NCI-H1092 (cell line): ENCODE measurements around the gene ACACA.

Source experiments
- DNase-seq: peaks from one replicate; lab custom pipeline; 2025; lab: John Stamatoyannopoulos, UW

ACACA gene

DNA sequence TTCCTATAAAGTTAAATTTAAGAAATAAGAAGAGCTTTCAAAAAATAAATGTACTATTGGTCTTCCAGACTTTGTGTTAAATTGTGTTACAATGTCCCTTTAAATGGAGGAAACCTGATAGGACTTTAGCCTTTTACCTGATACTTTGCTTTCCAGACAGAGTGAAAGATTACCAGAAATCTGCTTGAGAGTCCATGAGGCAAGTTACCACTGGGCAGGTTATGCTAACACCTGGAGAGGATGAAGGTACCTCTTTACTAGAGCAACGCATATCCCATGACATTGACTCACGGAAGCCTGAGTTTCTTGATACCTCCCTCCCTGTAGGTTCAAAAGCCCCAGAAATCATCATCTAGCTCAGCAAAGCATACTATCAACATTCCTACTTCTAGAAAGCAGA, 174.7 kb downstream of the ACACA start:
- no peak for DNase-seq

DNA sequence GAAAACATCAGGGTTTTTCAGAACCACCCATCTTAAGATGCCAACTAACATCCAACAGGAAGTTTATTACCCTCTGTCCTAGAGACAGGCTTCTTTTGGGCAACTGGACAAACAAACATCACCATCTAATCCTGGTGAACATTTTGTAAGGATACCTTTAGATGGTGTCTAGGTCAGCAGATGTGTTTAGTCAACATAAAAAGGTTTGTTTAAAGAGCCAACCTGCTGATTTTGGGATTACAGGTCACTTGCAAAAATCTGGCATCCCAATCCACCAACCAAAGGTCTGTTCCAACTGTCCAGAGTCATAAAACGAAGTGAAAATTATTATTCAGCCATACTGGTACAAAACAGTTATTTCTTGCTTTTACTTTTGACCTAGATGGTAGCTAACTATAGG, 176.0 kb downstream of the ACACA start:
- no peak for DNase-seq

DNA sequence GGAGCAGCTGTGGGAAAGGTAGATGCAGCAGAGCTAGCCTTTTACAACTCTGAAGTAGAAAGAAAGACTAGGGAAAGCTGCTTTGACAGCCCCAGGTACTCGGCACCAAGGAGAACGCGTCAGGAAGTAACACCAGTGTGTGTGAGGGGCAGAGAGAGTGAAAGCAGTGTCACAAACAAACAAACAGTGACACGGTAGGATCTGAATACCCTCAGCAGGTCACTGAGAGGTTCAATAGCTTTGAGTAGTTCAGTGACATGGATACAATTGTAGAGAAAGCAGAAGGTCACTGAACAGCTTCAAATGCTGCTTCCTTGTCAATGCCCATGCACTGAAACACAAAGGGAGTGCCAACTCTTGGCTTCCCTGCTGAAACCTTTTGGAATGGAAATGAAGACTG, 181.2 kb downstream of the ACACA start:
- DNase-seq, result no peak

DNA sequence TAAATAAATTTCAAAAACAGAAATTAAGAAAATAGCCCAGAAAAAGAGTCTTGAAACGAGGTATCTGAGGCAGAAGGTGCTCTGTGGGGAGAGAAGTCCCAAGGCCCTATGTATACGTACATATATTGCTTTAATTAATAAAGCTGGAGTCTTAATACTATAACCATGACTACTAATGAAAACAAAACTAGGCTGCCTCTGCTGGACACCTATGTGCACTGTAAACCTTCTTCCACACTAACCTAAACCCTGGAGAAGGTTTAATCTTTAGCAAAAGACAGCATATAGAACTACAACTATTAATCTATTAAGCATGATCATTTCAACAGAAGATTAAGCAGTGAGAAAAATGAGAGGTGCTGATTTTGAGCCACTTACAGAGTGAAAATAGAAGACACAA, 184.8 kb downstream of the ACACA start:
- no peak for DNase-seq

- DNase-seq, result no peak
Observed at GRCh38 chr17:37220607-37220953, 186.1 kb downstream of the ACACA start.

GRCh38 chr17:37219876-37220606, 186.6 kb downstream of the ACACA start:
- DNase-seq, result no peak

- DNase-seq, result no peak
Observed at GRCh38 chr17:37218849-37219248, 187.8 kb downstream of the ACACA start.

DNA sequence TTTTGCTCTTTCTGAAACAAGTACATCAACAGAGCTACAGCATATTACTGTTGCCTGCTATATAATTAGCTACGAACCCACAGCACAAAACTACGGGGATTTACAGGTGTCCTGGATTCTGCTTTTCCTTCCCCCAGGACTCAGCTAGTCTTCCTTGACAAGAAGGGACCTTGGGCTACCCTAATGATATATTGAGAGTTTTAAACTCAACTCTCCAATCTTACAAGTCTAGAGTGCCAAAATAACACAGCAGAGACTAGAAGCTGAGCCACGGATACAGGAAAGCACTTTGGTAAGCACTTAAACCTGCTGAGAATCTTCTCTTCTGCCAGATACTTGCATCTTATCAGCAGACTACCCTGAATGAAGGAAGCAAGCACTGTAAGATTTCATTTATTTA, 192.2 kb downstream of the ACACA start:
- no peak for DNase-seq

DNA sequence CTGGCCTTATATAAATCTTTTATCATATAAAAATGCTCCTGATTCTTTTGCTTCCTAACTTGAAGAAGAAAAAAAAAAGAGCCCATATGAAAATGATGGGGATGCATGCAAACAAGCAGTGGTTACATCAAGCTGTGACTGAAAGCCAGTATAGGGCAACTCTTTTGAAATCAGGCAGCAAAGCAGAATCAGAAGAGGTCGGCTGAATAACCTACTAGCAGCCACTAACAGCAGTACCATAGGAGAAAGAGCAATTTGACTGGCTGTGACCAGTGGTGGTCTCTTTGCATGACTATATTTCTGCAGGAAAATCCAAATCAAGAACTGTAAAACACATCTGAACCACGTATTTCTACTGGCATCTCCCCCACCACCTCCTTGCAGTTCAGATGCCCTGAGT, 192.7 kb downstream of the ACACA start:
- no peak for DNase-seq

DNA sequence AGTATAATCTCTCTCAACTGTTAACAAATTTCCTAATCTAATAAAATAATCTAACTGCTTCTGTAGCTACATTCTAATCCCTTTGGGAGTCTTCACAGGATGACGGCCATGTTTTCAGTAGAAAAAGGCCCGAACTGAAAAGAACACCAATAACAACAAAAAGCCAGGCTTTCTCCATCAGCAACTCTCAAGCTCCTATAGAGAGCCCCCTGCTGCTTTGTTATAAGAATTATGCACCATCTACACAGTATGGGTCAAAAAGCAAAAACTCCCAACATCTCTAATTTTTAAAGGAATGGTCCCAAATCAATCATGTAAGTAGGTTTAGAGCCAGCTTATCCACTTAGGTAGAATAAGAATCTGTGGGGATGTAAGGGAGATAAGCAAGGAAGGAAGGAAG, 194.5 kb downstream of the ACACA start:
- no peak for DNase-seq

DNA sequence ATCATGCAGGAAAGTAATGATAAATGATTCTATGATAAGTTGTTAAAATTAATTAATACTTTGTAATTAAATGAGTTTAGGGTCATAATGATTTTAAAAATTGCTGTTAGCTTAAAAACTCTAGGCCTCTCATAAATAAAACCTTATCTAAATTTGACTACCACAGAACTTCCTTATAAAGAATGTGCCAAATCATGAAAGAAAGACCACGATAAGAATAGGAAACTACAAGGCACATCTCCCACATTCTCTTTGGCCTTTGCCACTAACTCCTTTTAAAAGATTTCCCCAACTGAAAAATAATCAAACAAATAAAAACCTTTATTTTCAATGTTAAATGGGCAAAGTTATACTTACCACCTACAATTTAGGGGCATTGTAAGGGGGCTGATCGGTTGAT, 195.5 kb downstream of the ACACA start:
- DNase-seq, result no peak

DNA sequence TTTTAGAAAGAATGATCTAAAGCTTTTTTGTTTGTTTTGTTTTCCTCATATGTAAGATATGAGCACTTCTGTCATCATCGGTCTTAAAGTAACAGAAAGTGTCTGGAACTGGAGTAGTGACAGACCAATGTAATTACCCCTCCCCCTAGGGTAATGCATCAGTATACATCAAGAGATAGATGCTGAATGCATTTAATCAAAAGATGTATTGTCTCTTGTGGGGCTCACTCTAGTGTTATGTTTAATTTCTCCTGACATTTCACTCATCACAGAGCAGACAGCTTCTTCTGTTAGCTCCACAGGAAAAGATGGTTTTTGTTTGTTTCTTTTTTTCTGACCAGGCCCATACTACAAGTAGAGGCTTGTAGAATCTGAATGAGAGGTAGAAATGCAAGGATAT, 199.5 kb downstream of the ACACA start:
- DNase-seq, result no peak

DNA sequence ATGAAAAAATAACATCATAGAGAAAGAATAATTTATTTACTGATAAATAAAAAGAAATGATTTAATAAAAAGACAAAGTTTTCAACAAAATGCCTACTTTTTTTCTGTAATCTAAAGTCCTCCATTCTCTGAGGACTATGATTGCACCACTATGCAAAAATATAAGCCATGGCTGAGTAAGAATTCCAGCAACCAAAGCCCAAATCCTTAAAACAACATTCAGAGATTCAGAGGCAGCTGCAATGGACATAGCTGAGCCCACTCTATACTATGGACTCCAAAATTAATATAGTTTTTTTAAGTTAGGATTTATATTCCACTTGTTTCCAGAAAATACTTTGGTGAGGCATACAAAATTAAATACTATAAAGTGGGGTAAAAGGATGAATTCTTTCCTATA, 200.3 kb downstream of the ACACA start:
- DNase-seq, result no peak

DNA sequence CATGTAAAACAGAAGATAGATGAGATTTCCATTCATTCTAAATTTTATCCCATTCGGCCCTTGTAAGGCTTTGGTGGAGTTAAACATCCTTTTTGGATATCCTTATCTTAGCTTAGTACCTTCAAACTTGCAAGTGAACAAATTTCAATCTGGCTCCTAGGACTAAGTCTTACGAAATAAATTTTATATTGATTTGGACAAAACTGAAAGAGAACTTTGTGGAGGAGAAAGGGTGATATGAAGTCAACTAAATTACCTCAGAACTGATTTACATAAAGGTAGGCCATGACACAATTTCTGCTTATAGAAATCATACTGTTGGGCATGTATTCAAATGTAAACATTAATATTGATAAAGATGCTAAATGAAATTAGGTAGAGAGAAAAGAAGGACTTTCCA, 206.1 kb downstream of the ACACA start:
- DNase-seq, result no peak

GRCh38 chr17:37197336-37197735, 209.3 kb downstream of the ACACA start:
- no peak for DNase-seq

DNA sequence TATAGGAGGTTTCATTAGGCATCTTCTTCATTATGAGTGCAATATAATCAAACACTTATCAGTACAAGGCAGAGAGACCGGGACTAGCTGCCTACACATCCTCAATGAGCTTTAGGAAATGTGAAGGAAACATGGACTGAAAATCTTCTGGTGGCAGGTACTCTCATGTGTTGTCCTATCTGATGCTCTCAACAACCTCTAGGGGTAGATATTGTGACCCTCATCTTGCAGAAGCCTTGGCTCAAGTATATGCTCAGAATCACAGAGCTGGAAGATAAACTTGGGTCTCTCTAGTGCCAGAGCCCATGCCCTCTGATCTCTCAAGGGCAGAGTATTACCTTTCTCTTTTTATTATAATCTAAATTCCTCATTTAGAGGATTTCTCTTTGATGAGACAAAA, 212.4 kb downstream of the ACACA start:
- no peak for DNase-seq

DNA sequence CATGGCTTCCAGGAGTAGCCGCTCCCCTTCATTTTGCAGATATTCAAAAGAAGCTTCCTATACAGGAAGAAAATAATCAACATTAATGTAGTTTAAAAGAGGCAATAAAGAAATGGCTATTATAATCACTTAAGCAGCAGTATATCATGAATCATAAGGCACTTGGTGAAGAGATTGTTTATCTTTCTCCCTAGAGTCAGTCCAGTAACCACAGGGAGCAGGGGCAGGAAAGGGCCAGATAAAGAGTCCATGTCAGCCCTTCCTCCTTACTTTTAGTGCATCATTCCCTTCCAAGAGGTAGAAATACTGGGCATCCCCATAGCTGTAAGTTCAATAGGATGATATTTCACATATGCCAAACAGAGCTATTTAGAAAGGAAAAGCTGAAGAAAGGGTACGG, 215.4 kb downstream of the ACACA start:
- no peak for DNase-seq

GRCh38 chr17:37190493-37190892, 216.1 kb downstream of the ACACA start:
- DNase-seq, result no peak

DNA sequence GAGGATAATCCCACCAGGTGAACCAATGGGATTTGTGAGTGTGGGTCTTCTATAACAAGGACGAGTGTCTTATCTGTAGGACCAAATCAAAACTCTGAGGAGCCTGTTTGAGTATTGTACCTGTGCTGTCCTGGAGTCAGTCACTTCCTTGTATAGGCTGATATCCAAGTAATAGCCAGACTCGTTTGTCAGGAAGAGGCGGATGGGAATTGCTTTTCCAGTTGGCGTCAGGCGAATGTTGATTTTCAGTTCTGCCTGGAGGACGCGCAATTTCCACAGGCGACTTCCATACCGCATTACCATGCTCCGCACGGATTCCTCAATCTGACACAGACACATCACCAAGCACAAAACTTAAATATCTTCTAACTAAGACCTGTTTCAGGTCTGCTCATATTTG, 218.5 kb downstream of the ACACA start:
- no peak for DNase-seq

DNA sequence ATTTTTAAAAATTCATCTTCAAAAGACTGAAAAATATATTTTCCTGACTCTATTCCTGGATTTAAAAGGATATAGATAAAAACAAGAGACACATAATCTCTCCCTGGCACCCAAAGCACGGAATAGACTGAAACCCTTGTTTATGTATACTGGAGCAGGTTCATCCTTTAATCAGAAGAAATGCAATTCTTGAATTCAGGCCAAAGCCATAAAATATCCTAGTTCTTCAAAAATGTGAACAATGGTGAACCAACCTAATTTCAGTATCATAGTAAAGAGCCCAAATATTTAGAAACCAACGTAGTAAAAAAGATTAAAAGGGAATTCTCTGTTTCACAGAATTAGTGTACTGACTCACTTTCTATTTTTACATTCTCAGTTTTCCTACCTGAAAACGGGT, 219.4 kb downstream of the ACACA start:
- no peak for DNase-seq

GRCh38 chr17:37182786-37183465, 223.7 kb downstream of the ACACA start:
- no peak for DNase-seq

- DNase-seq, result no peak
Observed at GRCh38 chr17:37180376-37180775, 226.3 kb downstream of the ACACA start.

GRCh38 chr17:37179893-37180292, 226.7 kb downstream of the ACACA start:
- no peak for DNase-seq

DNA sequence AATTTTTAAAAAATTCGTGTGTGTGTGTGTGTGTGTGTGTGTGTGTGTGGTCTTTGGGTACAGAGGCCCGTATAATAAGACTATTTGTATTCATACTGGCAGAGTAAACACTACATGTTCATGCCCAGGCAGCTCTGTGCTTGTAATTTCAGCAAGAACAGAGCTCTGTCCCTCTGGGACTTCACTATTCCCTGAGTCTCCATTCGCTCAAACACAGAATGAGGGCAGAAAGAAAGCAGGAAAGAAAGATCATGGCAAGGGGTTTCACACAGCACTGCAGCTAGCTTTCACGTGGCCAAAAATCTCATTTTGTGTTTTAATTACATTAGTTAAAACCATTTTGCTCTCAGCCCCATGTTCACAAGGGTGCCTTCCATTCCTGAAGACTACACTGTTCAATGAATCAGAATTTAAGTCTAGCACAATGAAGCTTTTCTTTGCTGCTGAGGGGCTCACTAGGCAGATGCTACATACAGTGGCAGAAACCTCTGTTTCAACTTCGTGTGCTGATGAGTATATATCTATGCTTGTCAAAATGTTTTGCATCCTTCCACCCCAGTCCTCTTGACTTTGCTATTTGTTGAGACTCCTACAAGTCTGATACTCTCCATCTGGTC, 229.3 kb downstream of the ACACA start:
- DNase-seq, result peak; percentile 30
